Measurements from ENCODE around the gene IL18BP.

Gene IL18BP

GRCh38 chr11:71998649-71999310 lies at the start of gene IL18BP:
Gene IL18BP (plus strand): TSS chr11:71998909. CDS start chr11:71999985, 1,076 bp downstream.
- H3K4me3 ChIP-seq (ENCODE audit: low read depth, low read length), result no peak within 1 kb of the TSS
- ChIA-PET CTCF (interaction anchor here (0.7 to 1.5 kb wide), 6 partner anchors 15 to 184 kb away, joined by 3 to 5 read pairs (median 3); no protein-coding TSS in a partner anchor), POLR2A (no interaction called here)
- DNase-seq (ENCODE audit: low read depth, low spot score), result no peak
- TF ChIP-seq, protein P1, sequence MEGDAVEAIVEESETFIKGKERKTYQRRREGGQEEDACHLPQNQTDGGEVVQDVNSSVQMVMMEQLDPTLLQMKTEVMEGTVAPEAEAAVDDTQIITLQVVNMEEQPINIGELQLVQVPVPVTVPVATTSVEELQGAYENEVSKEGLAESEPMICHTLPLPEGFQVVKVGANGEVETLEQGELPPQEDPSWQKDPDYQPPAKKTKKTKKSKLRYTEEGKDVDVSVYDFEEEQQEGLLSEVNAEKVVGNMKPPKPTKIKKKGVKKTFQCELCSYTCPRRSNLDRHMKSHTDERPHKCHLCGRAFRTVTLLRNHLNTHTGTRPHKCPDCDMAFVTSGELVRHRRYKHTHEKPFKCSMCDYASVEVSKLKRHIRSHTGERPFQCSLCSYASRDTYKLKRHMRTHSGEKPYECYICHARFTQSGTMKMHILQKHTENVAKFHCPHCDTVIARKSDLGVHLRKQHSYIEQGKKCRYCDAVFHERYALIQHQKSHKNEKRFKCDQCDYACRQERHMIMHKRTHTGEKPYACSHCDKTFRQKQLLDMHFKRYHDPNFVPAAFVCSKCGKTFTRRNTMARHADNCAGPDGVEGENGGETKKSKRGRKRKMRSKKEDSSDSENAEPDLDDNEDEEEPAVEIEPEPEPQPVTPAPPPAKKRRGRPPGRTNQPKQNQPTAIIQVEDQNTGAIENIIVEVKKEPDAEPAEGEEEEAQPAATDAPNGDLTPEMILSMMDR (IDR thresholded peaks at IDR 0.05; ENCODE audit: insufficient read depth, low read length, missing control alignments), result no peak

GRCh38 chr11:71949034-71949433 lies 49.7 kb upstream of the IL18BP start:
- H3K4me3 ChIP-seq (ENCODE audit: low read depth, low read length), result no peak overlapping the region
- ChIA-PET POLR2A (interaction anchor here (1.0 kb wide), 1 partner anchor 16 kb away, joined by 3 read pairs; no protein-coding TSS in a partner anchor), CTCF (interaction anchor here (0.7 to 0.9 kb wide), 2 partner anchors 28 to 29 kb away, joined by 3 read pairs; no protein-coding TSS in a partner anchor)
- DNase-seq (ENCODE audit: low read depth, low spot score), result no peak
- TF ChIP-seq, protein P1 (IDR thresholded peaks at IDR 0.05; ENCODE audit: insufficient read depth, low read length, missing control alignments), result no peak

DNA sequence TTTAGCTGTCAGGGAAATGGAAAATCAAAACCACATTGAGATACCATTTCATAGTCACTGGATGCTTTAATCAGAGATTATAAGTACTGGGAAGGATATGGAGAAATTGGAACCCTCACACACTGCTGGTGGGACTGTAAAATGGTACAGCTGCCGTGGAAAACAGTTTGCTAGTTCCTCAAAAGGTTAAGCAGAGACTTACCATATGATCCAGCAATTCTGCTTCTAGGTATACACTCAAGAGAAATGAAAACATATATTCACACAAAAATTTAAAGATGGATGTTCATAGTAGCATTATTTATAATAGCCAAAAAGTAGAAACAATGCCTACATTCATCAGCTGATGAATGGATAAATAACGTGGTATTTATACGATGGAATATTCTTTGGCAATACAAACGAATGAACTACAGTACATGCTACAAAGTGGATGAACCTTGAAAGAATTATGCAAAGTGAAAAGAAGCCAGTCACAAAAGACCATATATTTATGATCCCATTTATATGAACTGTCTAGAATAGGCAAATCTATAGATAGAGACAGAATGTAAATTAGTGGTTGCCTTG lies 46.9 kb upstream of the IL18BP start:
- TF ChIP-seq, protein P1 (IDR thresholded peaks at IDR 0.05; ENCODE audit: insufficient read depth, low read length, missing control alignments), result no peak
- ChIA-PET POLR2A (no interaction called here), CTCF (no interaction called here)
- no peak overlapping the region for H3K4me3 ChIP-seq (ENCODE audit: low read depth, low read length)
- DNase-seq (ENCODE audit: low read depth, low spot score), result no peak

GRCh38 chr11:71955898-71956456 lies 42.7 kb upstream of the IL18BP start:
- no peak overlapping the region for H3K4me3 ChIP-seq (ENCODE audit: low read depth, low read length)
- TF ChIP-seq, protein P1 (IDR thresholded peaks at IDR 0.05; ENCODE audit: insufficient read depth, low read length, missing control alignments), result no peak
- POLR2A ChIA-PET, result no interaction called here
- DNase-seq (ENCODE audit: low read depth, low spot score), result no peak
- CTCF ChIA-PET, result interaction anchor here (0.8 to 2.8 kb wide), 3 partner anchors 12 to 21 kb away, joined by 4 to 26 read pairs (median 17); no protein-coding TSS in a partner anchor

DNA sequence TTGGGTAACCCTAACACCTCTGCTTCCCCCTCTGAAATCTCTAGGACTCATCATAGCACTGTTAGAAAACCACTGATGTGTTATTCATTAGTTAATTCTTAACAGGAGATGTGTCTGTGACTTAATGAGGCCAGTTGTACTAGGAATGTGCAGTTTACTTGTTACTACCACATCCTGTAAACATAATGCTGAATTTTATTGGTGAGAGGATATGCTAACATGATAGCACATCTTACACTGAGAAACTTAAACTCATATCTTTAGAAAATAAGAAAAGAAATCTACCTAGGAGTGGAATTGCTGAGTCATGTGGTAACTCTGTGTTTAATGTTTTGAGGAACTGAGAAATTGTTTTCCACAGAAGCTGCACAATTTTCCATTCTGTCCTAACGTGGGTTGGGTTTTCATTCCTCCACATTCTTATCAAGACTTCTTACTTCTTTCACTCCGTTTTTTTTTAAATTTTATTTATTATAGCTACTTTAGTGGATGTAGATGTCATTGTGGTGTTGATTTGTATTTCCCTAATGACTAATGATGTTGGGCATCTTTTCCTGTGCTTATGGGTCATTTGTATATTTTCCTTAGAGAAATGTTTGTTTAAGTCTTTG lies 36.2 kb upstream of the IL18BP start:
- H3K4me3 ChIP-seq (ENCODE audit: low read depth, low read length), result no peak overlapping the region
- DNase-seq (ENCODE audit: low read depth, low spot score), result no peak
- TF ChIP-seq, protein P1 (IDR thresholded peaks at IDR 0.05; ENCODE audit: insufficient read depth, low read length, missing control alignments), result no peak
- ChIA-PET CTCF (interaction anchor here (1.4 to 8.6 kb wide), 2 partner anchors 15 to 20 kb away, joined by 3 to 92 read pairs; no protein-coding TSS in a partner anchor), POLR2A (no interaction called here)

- TF ChIP-seq, protein P1 (IDR thresholded peaks at IDR 0.05; ENCODE audit: insufficient read depth, low read length, missing control alignments), result no peak
- no peak for DNase-seq (ENCODE audit: low read depth, low spot score)
- CTCF ChIA-PET, result interaction anchor here (1.4 to 8.6 kb wide), 4 partner anchors 14 to 468 kb away, joined by 3 to 92 read pairs (median 4); no protein-coding TSS in a partner anchor
- POLR2A ChIA-PET, result no interaction called here
- no peak overlapping the region for H3K4me3 ChIP-seq (ENCODE audit: low read depth, low read length)
Measured at GRCh38 chr11:71963468-71963867, 35.2 kb upstream of the IL18BP start.

Measured in AG04449 (cell line).